Measurements from ENCODE around the gene TNFSF13.
A peak's percentile ranks its signal among the peaks of the same experiment; 100 is the strongest.

Gene TNFSF13

GRCh38 chr17:7558544-7559319, at the start of gene TNFSF13:
Gene TNFSF13 (plus strand): TSS chr17:7558750. CDS start chr17:7559040, 290 bp downstream.
- no peak for DNase-seq

- DNase-seq, result no peak
Observed at GRCh38 chr17:7508846-7509245, 49.7 kb upstream of the TNFSF13 start.

GRCh38 chr17:7509937-7510336, 48.6 kb upstream of the TNFSF13 start:
- no peak for DNase-seq

- no peak for DNase-seq
Observed at GRCh38 chr17:7511108-7511507, 47.4 kb upstream of the TNFSF13 start.

- no peak for DNase-seq
Observed at GRCh38 chr17:7512105-7512504, 46.4 kb upstream of the TNFSF13 start.

GRCh38 chr17:7512824-7513540, 45.6 kb upstream of the TNFSF13 start:
- DNase-seq, result no peak

GRCh38 chr17:7513850-7514419, 44.6 kb upstream of the TNFSF13 start:
- DNase-seq, result no peak

GRCh38 chr17:7515911-7516610, 42.5 kb upstream of the TNFSF13 start:
- no peak for DNase-seq

GRCh38 chr17:7523033-7523432, 35.5 kb upstream of the TNFSF13 start:
- DNase-seq, result no peak

GRCh38 chr17:7528842-7529241, 29.7 kb upstream of the TNFSF13 start:
- no peak for DNase-seq

- no peak for DNase-seq
Observed at GRCh38 chr17:7530023-7530900, 28.3 kb upstream of the TNFSF13 start.

GRCh38 chr17:7538050-7538449, 20.5 kb upstream of the TNFSF13 start:
- no peak for DNase-seq

- DNase-seq, result no peak
Observed at GRCh38 chr17:7538891-7539545, 19.5 kb upstream of the TNFSF13 start.

GRCh38 chr17:7541074-7541621, 17.4 kb upstream of the TNFSF13 start:
- no peak for DNase-seq

- DNase-seq, result no peak
Observed at GRCh38 chr17:7544911-7545310, 13.6 kb upstream of the TNFSF13 start.

GRCh38 chr17:7548585-7549400, 9.8 kb upstream of the TNFSF13 start, which contains the start of gene TNFSF12:
Gene TNFSF12 (plus strand): TSS chr17:7549058. CDS start chr17:7549154, 96 bp downstream.
- DNase-seq, result peak; percentile 75

- no peak for DNase-seq
Observed at GRCh38 chr17:7549401-7550055, 9.0 kb upstream of the TNFSF13 start.

- DNase-seq, result no peak
Observed at GRCh38 chr17:7550344-7550743, 8.2 kb upstream of the TNFSF13 start.

GRCh38 chr17:7551396-7551795, 7.2 kb upstream of the TNFSF13 start:
- no peak for DNase-seq

- no peak for DNase-seq
Observed at GRCh38 chr17:7552621-7553051, 5.9 kb upstream of the TNFSF13 start.

All from left hindlimb (tissue), 1 donor.